ENCODE data around the gene PRKCB.

DNA sequence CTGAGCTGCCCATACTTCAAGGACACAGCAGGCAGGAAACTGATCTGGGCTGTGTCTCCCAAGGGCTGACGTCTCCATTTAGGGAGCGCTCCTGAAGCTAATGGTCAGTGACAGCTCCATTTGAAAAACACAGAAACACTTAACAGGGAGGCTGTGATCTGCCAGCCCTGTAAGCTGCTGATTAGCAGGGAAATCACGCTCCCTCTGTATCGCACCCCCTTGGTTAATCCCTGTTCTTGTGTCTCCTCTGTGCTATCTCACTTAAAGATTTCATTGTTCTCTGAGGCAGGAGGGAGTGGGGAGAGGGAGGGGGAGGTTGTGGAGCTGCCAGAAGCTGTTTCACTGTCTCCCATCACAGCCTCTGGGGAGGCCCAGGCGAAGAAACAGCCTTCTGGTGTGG, 372.9 kb downstream of the PRKCB start:
- no peak for TF ChIP-seq POLR2A (IDR thresholded peaks at IDR 0.05)
- TF ChIP-seq, protein P1, sequence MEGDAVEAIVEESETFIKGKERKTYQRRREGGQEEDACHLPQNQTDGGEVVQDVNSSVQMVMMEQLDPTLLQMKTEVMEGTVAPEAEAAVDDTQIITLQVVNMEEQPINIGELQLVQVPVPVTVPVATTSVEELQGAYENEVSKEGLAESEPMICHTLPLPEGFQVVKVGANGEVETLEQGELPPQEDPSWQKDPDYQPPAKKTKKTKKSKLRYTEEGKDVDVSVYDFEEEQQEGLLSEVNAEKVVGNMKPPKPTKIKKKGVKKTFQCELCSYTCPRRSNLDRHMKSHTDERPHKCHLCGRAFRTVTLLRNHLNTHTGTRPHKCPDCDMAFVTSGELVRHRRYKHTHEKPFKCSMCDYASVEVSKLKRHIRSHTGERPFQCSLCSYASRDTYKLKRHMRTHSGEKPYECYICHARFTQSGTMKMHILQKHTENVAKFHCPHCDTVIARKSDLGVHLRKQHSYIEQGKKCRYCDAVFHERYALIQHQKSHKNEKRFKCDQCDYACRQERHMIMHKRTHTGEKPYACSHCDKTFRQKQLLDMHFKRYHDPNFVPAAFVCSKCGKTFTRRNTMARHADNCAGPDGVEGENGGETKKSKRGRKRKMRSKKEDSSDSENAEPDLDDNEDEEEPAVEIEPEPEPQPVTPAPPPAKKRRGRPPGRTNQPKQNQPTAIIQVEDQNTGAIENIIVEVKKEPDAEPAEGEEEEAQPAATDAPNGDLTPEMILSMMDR (IDR thresholded peaks at IDR 0.05) = no peak
- TF ChIP-seq EP300 (IDR thresholded peaks at IDR 0.05) = no peak

All from ovary (tissue), 3 donors.